ENCODE measurements around the gene TENM4. TPM values are rescaled to one million over a fixed set of nuclear protein-coding genes. Genes with fewer than 3 reads are reported as not detected.

Gene TENM4
- polyA plus RNA-seq, 1 of the 3 experiments (the other 2 are of a cell fraction): 16.7 TPM

DNA sequence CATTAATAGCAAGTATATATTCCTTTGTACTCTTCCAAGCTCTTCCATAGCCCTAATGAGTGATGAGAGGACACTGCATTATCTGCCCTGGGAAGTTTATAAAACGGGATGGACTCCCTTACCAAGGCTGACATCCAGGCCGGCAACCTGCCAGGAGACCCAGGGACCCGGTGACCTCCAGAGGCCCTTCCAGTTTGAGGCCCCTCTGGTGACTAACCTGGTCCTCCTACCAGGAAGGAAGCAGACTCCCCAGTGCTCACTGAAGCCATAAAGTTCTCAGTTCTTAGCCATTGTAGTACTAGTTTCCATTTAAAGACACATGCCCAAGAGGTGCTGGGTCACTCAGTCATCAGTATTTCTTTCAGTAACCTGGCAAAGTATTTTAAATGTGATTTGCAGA lies 345.4 kb downstream of the TENM4 start:
- ChIA-PET POLR2A (no interaction called here), CTCF (interaction anchor here (1.5 kb wide), 1 partner anchor 450 kb away, joined by 3 read pairs; no protein-coding TSS in a partner anchor)
- TF ChIP-seq, protein P1, sequence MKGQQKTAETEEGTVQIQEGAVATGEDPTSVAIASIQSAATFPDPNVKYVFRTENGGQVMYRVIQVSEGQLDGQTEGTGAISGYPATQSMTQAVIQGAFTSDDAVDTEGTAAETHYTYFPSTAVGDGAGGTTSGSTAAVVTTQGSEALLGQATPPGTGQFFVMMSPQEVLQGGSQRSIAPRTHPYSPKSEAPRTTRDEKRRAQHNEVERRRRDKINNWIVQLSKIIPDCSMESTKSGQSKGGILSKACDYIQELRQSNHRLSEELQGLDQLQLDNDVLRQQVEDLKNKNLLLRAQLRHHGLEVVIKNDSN (IDR thresholded peaks at IDR 0.05; ENCODE audit: borderline replicate concordance, low read depth): no peak
- TF ChIP-seq, protein P2, sequence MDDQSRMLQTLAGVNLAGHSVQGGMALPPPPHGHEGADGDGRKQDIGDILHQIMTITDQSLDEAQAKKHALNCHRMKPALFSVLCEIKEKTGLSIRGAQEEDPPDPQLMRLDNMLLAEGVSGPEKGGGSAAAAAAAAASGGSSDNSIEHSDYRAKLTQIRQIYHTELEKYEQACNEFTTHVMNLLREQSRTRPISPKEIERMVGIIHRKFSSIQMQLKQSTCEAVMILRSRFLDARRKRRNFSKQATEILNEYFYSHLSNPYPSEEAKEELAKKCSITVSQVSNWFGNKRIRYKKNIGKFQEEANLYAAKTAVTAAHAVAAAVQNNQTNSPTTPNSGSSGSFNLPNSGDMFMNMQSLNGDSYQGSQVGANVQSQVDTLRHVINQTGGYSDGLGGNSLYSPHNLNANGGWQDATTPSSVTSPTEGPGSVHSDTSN (IDR thresholded peaks at IDR 0.05): no peak
- no peak for TF ChIP-seq FOXJ3 (CRISPR knock-in tag; IDR thresholded peaks at IDR 0.05)
- no peak for TF ChIP-seq GABPA (IDR thresholded peaks at IDR 0.05; ENCODE audit: low read depth)
- TF ChIP-seq EZH2phosphoT487 (IDR thresholded peaks at IDR 0.05; ENCODE audit: borderline replicate concordance, low read depth): no peak
- Histone ChIP-seq H3K4me1 (ENCODE audit: control insufficient read depth in 1 of 2, insufficient read depth in 2 of 2, low read depth in 1 of 2, low read length in 1 of 2) (peaks cover 0 to 36% of the 10 kb centered on the region in 2 experiments; a peak in 1 of 4 replicates), H4K20me1 (ENCODE audit: insufficient read depth) (no peaks in the 10 kb centered on the region), H3K4me2 (no peak overlapping the region), H3K9me2 (no peaks in the 10 kb centered on the region), H3K36me3 (replicated peaks in 1 of 2; ENCODE audit: control insufficient read depth in 1 of 2, insufficient read depth in 2 of 2, low read length in 1 of 2) (no peaks in the 10 kb centered on the region), H2AFZ (ENCODE audit: low read depth) (no peak overlapping the region), H3K9me3 (no peaks in the 10 kb centered on the region), H3K27me3 (ENCODE audit: insufficient read depth) (no peaks in the 10 kb centered on the region), H3K27ac (ENCODE audit: low read depth in 2 of 2, low read length in 1 of 2) (no peak overlapping the region), H3K4me3 (ENCODE audit: low read depth in 2 of 2, low read length in 1 of 2) (no peak overlapping the region), H3F3A (replicated peaks; ENCODE audit: insufficient read depth) (no peaks in the 10 kb centered on the region), H3K9ac (no peak overlapping the region), H3K79me2 (ENCODE audit: insufficient read depth) (no peaks in the 10 kb centered on the region)
- WGBS (ENCODE audit: low lambda C conversion rate): 79% methylated on average over 3 of the region's 3 CpGs
- DNase-seq: no peak

DNA sequence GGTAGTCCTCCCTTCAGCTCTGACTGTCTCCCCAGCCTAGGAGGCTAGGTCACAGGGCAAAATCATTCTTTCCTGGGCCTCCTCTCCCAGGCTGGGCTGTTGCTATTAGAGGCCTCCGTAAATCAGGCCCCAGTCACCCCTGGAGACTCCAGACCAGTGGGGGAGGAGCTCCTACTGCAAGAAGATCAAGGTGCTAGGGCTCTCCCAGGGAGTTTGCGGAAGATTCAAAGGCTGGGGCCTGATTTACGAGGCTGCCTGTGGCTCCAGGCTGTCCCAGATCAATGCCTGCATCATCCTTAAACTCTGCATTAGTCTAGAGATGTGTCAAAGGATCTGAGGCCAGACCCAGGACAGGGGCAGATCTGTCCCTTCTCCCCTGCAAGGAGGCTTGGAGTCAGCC lies 346.2 kb downstream of the TENM4 start:
- peaks cover 0 to 38% of the 10 kb centered on the region in 2 experiments; a peak in 2 of 4 replicates for H3K4me1 ChIP-seq (ENCODE audit: control insufficient read depth in 1 of 2, insufficient read depth in 2 of 2, low read depth in 1 of 2, low read length in 1 of 2)
- no peaks in the 10 kb centered on the region for H3F3A ChIP-seq (replicated peaks; ENCODE audit: insufficient read depth)
- no peak overlapping the region for H3K4me2 ChIP-seq
- no peak overlapping the region for H3K4me3 ChIP-seq (ENCODE audit: low read depth in 2 of 2, low read length in 1 of 2)
- no peaks in the 10 kb centered on the region for H4K20me1 ChIP-seq (ENCODE audit: insufficient read depth)
- H3K9me3 ChIP-seq: no peaks in the 10 kb centered on the region
- CTCF ChIA-PET: interaction anchor here (1.5 kb wide), 1 partner anchor 449 kb away, joined by 3 read pairs; no protein-coding TSS in a partner anchor
- no peak overlapping the region for H2AFZ ChIP-seq (ENCODE audit: low read depth)
- H3K36me3 ChIP-seq (replicated peaks in 1 of 2; ENCODE audit: control insufficient read depth in 1 of 2, insufficient read depth in 2 of 2, low read length in 1 of 2): no peaks in the 10 kb centered on the region
- no peak for DNase-seq
- H3K27me3 ChIP-seq (ENCODE audit: insufficient read depth): no peaks in the 10 kb centered on the region
- H3K79me2 ChIP-seq (ENCODE audit: insufficient read depth): no peaks in the 10 kb centered on the region
- H3K9ac ChIP-seq: no peak overlapping the region
- TF ChIP-seq, protein P3, sequence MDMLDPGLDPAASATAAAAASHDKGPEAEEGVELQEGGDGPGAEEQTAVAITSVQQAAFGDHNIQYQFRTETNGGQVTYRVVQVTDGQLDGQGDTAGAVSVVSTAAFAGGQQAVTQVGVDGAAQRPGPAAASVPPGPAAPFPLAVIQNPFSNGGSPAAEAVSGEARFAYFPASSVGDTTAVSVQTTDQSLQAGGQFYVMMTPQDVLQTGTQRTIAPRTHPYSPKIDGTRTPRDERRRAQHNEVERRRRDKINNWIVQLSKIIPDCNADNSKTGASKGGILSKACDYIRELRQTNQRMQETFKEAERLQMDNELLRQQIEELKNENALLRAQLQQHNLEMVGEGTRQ (IDR thresholded peaks at IDR 0.05; ENCODE audit: borderline replicate concordance, low read depth, low read length): no peak
- TF ChIP-seq ELF1 (IDR thresholded peaks at IDR 0.05) (no peak), RFX5 (IDR thresholded peaks at IDR 0.05; ENCODE audit: low read length) (no peak), POLR2AphosphoS5 (IDR thresholded peaks at IDR 0.05; ENCODE audit: low read depth, low read length) (no peak), RXRA (IDR thresholded peaks at IDR 0.05; ENCODE audit: borderline replicate concordance, low read depth) (no peak), YY1 (IDR thresholded peaks at IDR 0.05; ENCODE audit: low read depth) (no peak), MXI1 (IDR thresholded peaks at IDR 0.05; ENCODE audit: low read depth, low read length) (no peak)
- no peaks in the 10 kb centered on the region for H3K9me2 ChIP-seq
- H3K27ac ChIP-seq (ENCODE audit: low read depth in 2 of 2, low read length in 1 of 2): no peak overlapping the region
- POLR2A ChIA-PET: no interaction called here
- WGBS (ENCODE audit: low lambda C conversion rate): 100% methylated on average over 2 of the region's 3 CpGs

Measured in SK-N-SH (cell line).